ENCODE results near the gene SMTNL2. TPM values are rescaled to one million over a fixed set of nuclear protein-coding genes. Genes with fewer than 3 reads are reported as not detected.
"Not testable (repeated sequence)": the region's sequence is repeated elsewhere in the genome, so short reads cannot be mapped to it uniquely, and the experiment has no call there.

The SMTNL2 gene
- total RNA-seq, 1 donor from 2014 or later, result under 0.01 TPM

DNA sequence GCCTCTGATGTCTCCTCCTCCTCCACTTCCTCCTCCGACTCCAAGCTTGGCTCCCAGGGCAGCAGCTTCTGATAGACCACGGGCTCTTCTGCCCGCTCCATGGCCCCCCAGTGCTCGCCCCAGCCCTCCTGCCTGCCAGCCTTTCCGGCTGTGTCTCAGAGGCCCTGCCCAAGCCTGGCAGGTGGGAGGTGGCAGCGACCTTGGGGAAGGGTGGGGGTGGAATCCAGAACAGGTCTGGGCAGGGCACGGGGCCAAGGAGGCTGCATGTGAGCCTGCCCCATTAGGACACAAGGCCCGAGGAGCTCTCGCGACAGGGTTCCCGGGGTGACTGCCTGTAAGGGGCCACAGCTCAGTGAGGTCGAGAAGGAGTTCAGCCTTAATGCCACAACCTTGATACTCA, 23.9 kb upstream of the SMTNL2 start, which contains the start of gene GGT6:
TSS of gene GGT6 (minus strand) at position 157 of the 400 bp plus-strand sequence. CDS start at position 101, 56 bp downstream.
- no peak for DNase-seq

DNA sequence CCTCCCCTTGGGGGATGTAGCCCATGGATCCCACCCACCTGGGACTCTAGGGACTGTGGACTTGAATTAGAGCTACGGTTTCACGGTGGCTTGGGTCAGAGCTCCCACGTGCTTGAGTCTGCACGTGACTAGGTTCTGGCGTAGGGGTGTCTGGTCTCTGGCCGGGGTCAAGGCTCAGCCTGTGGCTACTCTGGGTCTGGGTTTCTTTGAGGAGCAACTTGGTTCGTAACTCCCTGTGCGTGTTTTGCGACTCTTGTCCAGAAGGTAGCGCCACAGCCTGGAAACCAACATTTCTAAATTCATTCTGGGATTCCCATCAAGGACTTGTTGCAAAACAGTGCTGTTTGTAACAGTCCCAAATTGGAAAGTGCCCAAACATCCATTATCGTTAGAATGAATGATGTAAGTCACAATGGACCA, 23.5 kb upstream of the SMTNL2 start:
- no peak for DNase-seq

- DNase-seq, result no peak
Observed at GRCh38 chr17:4562015-4562969, 22.0 kb upstream of the SMTNL2 start.

GRCh38 chr17:4565209-4566141, 18.9 kb upstream of the SMTNL2 start:
- DNase-seq, result peak; percentile 88

GRCh38 chr17:4566785-4567184, 17.5 kb upstream of the SMTNL2 start:
- DNase-seq, result peak; percentile 74

DNA sequence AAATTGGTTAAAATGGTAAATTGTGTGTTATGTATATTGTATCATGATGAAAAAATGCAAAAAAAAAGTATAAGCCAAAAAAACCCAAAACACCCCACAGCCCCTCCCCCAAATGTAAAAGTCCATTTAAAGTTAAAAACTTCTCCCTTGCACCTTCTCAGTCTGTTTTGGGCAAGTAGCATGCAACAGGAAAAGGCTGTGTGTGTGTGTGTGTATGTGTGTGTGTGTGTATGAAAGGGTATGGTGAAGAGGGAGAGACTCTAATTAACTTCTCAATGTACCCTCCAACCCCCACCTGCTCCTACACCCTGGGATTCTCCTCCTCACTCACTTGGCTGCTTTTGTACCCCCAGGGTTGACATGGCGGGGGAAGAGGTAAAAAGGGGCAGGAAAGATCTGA, 14.7 kb upstream of the SMTNL2 start:
- no peak for DNase-seq

DNA sequence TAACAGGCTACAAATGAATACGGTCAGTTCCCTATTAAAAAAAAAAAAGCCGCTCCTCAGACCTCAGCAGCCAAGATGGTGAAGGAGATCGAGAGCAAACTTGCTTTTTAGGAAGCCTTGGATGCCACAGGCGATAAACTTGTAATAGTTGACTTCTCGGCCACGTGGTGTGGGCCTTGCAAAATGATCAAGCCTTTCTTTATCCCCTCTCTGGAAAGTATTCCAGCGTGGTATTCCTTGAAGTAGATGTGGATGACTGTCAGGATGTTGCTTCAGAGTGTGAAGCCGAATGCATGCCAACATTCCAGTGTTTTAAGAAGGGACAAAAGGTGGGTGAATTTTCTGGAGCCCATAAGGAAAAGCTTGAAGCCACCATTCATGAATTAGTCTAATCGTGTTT, 12.2 kb upstream of the SMTNL2 start:
- no peak for DNase-seq

DNA sequence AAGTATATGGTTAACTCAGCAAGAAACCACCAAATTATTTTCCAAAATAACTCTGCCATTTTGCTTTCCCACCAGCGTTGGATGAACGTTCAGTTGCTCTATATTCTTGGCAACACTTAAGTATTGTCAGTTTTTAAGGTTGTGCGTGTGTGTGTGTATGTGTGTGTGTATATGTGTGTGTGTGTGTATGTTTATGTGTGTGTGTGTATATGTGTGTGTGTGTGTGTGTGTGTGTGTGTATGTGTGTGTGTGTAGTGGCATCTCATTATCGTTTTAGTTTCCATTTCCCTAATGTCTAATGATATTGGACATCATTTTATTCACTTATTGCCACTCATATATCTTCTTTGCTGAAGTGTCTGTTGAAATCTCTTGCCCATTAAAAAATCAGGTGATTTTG, 11.2 kb upstream of the SMTNL2 start:
- DNase-seq, result no peak

DNA sequence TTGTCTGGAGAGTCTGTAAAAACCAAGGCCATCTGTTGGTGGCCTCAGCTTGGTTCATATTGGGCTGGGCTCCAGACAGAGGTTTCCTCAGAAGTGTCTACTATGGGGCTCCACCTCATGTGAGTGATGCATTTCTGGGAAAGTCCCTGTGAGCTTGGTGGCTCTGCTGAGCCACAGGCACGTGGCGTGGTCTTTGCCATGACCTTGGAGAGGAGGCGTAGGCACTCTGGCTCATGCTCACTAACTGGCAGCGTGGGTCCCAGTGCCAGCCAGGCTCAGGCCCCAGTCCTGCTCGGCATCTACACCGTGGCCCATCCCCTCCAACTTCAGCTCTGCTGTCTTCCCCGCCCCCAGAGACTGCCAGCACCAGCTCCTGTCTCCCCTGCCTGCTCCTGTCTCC, 10.7 kb upstream of the SMTNL2 start:
- DNase-seq, result no peak

DNA sequence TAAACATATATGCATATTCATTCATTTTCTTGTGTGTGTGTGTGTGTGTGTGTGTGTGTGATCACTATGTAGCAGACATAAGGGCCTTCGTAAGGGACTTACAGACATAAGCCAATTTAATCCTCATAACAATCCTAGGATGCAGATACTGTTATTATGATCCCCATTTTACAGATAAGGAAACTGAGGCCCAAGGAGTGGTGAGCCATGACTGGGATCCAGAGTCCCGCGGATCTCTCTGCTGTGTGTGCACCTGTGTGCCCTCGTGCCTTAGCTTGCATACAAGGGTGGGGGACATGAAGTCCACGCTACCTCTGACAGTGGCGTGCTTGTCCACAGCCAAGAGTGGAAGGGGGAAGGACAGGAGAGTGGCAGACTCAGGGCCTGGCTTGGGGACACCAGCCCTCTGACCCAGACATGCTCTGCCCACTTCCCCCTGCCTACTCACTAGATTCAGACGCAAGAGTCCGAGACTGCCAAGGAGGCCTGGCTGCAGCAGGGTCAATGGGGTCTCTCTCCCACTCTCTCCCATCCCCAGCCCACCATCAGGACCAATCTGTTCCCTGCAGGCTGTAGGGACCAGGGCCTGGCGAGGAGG, 9.8 kb upstream of the SMTNL2 start:
- no peak for DNase-seq

DNA sequence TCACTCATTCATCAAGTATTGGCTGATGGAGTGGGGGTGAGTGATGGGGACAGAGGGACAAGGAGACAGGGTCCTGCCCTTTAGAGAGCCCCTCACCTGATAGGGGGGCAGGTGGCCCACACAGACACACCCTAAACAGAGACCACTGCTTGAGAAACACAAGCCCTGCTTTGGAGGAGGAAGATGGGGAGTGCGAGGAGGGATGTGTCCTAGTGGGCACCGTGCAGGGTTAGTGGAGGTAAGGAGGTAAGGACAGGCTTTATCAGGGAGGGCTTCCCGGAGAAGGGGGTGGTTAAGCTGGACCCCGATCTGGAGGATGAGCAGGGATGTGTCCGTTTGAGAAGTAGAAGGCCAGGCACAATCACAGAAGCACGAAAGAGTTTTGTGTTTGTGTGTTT, 8.2 kb upstream of the SMTNL2 start:
- no peak for DNase-seq

GRCh38 chr17:4576729-4577322, 7.5 kb upstream of the SMTNL2 start:
- DNase-seq, result no peak

DNA sequence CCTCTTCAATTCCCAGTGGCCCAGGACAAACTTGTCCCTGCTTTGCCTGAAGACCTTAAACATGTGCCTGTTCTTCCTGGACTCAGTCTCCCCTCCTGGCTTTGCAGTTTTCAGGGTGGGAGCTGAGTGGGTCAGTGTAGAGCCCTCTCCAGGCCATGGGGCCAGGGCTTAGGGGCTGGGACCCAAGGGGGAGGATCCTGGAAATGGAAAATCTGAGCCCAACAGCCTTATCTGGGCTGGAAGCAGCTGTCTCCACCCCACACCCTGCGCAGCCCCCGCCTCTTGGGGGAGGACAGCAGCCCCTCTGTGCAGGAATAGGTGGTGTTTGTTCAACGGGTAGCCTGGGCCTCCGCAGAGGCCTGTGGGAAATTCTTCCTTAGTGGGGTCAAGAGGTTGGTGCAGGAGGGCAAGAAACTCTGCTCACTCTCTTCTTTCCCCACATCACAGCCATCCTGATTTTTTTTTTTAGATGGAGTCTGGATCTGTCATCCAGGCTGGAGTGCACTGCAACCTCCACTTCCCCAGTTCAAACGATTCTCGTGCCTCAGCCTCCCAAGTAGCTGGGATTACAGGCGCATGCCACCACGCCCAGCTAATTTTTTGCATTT, 6.8 kb upstream of the SMTNL2 start:
- no peak for DNase-seq

- DNase-seq, result not testable (repeated sequence)
Observed at GRCh38 chr17:4578349-4578748, 6.0 kb upstream of the SMTNL2 start.

DNA sequence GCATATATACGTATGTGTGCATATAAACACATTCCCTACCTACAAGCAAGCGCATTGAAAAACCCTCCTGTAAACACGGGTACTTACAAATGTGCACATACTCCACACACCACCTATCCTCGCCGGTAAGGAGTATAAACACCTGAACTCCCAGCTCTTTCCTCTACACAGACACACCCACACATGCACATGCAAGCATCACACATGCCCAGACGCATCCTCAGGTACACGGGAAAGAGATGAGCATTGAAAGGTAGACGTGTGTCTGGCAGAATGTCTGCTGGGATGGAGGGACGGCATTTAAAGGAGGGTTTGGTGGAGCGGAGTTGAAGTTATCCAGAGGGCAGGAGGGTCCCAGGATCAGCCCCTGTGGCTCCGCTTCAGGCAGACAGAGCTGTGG, 4.7 kb upstream of the SMTNL2 start:
- no peak for DNase-seq

DNA sequence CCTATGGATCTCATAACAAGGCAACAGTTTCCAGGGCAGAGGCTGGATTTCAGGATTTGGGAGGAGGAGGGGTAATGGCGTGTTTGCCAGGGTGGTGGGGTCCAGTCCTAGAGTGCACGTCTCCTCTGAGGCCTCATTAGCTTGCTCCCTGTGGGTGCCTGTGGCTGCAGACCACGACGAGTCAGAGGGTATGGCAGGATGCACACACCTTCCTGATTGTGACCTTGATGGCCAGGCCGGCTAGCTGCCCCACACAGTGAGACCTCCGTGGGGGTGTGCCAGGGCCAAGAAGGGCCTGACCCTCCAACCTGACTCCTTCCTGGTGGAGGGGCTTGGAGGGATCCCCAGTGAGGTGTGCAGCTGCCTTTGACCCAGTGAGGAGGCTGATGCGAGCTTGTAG, 4.0 kb upstream of the SMTNL2 start:
- DNase-seq, result no peak

DNA sequence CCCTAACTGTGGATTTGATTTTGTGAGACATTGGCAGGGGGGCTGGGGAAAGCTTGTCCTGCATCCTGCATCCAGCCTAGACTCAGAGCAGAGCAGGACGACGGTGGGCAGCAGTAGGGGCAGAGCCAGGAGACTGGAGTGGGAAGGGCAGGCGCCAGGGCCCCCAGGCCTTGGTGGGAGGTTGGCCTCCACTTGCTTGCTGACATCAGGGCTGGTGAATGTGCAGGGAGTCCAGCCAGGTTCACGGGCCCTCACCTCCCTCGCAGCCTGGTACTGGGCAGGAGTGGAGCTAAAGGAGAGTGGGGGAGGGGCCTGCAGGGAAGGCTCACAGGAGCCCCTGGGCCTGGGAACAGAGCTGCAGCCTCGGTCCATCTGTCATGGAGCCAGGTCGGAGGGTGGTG, 2.2 kb upstream of the SMTNL2 start:
- DNase-seq, result no peak

- no peak for DNase-seq
Observed at GRCh38 chr17:4582691-4583090, 1.6 kb upstream of the SMTNL2 start.

DNA sequence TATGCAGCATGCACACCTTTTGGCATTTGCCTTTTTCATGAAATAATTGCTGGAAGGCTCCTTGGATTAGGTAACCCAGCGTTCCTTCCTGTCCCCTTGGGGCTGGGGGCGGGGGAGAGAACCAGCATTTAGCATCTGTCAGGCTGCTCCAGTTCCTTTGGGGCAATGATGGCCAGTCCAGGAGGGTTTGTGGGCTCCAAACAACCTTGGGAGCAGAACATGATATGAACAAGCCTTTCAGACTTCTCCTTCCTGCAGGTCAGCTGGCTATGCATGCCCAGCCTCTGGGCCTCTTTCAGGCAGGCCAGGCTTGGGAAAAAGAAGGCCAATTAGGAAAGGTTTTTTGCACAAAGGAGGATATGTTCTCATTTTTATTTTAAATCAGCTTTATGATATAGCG, 1.1 kb upstream of the SMTNL2 start:
- DNase-seq, result no peak

DNA sequence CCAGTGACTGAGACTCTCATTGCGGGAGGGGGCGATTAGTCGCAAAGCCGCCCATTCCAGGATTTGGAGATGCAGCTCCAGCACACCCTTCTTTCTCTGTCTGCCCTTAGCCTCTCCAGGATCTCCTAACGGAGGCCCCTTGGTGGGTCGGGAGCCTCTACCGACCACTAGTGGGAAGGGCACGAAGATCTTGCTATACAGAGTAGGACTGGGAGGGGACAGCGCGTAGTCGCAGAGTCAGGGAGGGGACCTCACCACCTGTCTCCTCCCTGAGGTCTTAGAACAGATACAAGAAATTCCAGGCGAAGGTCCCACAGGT, 588 bp upstream of the SMTNL2 start:
- DNase-seq, result peak; percentile 46

- no peak for DNase-seq
Observed at GRCh38 chr17:4584917-4585637, 748 bp downstream of the SMTNL2 start.

GRCh38 chr17:4585638-4585994, 1.3 kb downstream of the SMTNL2 start:
- DNase-seq, result no peak

All from dermis blood vessel endothelial cell (primary cell).